GM18526 (cell line): Measurements from ENCODE around the gene UBAP1.

ENCODE experiments used
- POLR2A ChIP-seq: IDR thresholded peaks from 3 replicates; pipeline ENCODE4 v1.6.1; 2011; ENCODE audit not compliant: insufficient read length; ENCODE audit errors: extremely low read depth

Gene UBAP1

GRCh38 chr9:34178436-34179212 lies at the start of gene UBAP1:
UBAP1 (plus strand) TSS chr9:34179043; CDS start chr9:34220915, 41,872 bp downstream.
- peak; percentile 83 for TF ChIP-seq POLR2A

GRCh38 chr9:34131571-34131970 lies 47.3 kb upstream of the UBAP1 start:
- TF ChIP-seq POLR2A, result no peak

- TF ChIP-seq POLR2A, result no peak
These were observed 45.4 kb upstream of the UBAP1 start for GRCh38 chr9:34133436-34133949.

GRCh38 chr9:34134521-34134920 lies 44.3 kb upstream of the UBAP1 start:
- TF ChIP-seq POLR2A, result no peak

GRCh38 chr9:34139477-34140146 lies 39.2 kb upstream of the UBAP1 start:
- TF ChIP-seq POLR2A, result no peak

GRCh38 chr9:34140853-34141252 lies 38.0 kb upstream of the UBAP1 start:
- TF ChIP-seq POLR2A, result no peak

GRCh38 chr9:34143116-34143515 lies 35.7 kb upstream of the UBAP1 start:
- no peak for TF ChIP-seq POLR2A

GRCh38 chr9:34145165-34145564 lies 33.7 kb upstream of the UBAP1 start:
- no peak for TF ChIP-seq POLR2A

- no peak for TF ChIP-seq POLR2A
These were observed 27.4 kb upstream of the UBAP1 start for GRCh38 chr9:34151398-34151797.

- TF ChIP-seq POLR2A, result no peak
These were observed 24.8 kb upstream of the UBAP1 start for GRCh38 chr9:34154057-34154456.

GRCh38 chr9:34157318-34157717 lies 21.5 kb upstream of the UBAP1 start:
- no peak for TF ChIP-seq POLR2A

- no peak for TF ChIP-seq POLR2A
These were observed 20.9 kb upstream of the UBAP1 start for GRCh38 chr9:34157898-34158297.

- TF ChIP-seq POLR2A, result no peak
These were observed 20.4 kb upstream of the UBAP1 start for GRCh38 chr9:34158362-34158869.

GRCh38 chr9:34163434-34163833 lies 15.4 kb upstream of the UBAP1 start:
- TF ChIP-seq POLR2A, result no peak

- TF ChIP-seq POLR2A, result no peak
These were observed 9.7 kb upstream of the UBAP1 start for GRCh38 chr9:34169125-34169524.

- TF ChIP-seq POLR2A, result no peak
These were observed 8.4 kb upstream of the UBAP1 start for GRCh38 chr9:34170237-34170991.
